SK-N-SH (cell line): ENCODE data around the gene AHRR. TPM values are rescaled to one million over a fixed set of nuclear protein-coding genes. Genes with fewer than 3 reads are reported as not detected.

Experiments
- CTCF ChIA-PET: fragments of 300-600, 350-600 bp; formaldehyde crosslinking; extraction: SDS; loops from one replicate; lab custom pipeline; 2021; lab: Yijun Ruan, JAX
- POLR2A ChIA-PET: fragments of 350-600 bp; sonication (Branson Sonifier 250); formaldehyde crosslinking; extraction: SDS; loops from one replicate; lab custom pipeline; 2020; ENCODE audit warnings: antibody characterized with exemption, inconsistent platforms; lab: Yijun Ruan, JAX
- DNase-seq: peaks from one replicate; pipeline ENCODE4 v3.0.0; 2012
- H2AFZ ChIP-seq: fragments of 200-600 bp; sonication (generic); 2 replicates; pipeline ENCODE4 v1.8.1; 2016; ENCODE audit warnings: antibody characterized with exemption, mild to moderate bottlenecking, low read depth
- H3F3A ChIP-seq: fragments of 200-600 bp; sonication (generic); replicated peaks from 2 replicates; pipeline ENCODE3; 2016; ENCODE audit warnings: antibody characterized with exemption, mild to moderate bottlenecking; ENCODE audit not compliant: insufficient read depth
- H3K27ac ChIP-seq, 2 experiments: fragments of 200-500 bp in 1 of 2; fragments of 200-600 bp in 1 of 2; sonication (Bioruptor generic) in 1 of 2; sonication (generic), shearing (Covaris generic) in 1 of 2; 2 replicates each; pipeline versions ENCODE4 v1.5.1 to v1.6.1; 2014 to 2016; ENCODE audit warnings: low read depth in 2 of 2, inconsistent platforms in 1 of 2, low read length in 1 of 2, mild to moderate bottlenecking in 1 of 2, mixed read lengths in 1 of 2
- H3K27me3 ChIP-seq: fragments of 200-600 bp; sonication (generic), shearing (Covaris generic); 2 replicates; pipeline ENCODE4 v1.6.1; 2016; ENCODE audit warnings: mixed run types; ENCODE audit not compliant: insufficient read depth
- H3K36me3 ChIP-seq, 2 experiments: fragments of 200-500 bp in 1 of 2; fragments of 200-600 bp in 1 of 2; sonication (Bioruptor generic) in 1 of 2; sonication (generic) in 1 of 2; replicated peaks in 1 of 2; 2 replicates each; pipeline versions ENCODE3 to v1.5.1; 2014 to 2016; ENCODE audit warnings: low read length in 1 of 2, mild to moderate bottlenecking in 1 of 2; ENCODE audit not compliant: insufficient read depth in 2 of 2, control insufficient read depth in 1 of 2
- H3K4me1 ChIP-seq, 2 experiments: fragments of 200-500 bp in 1 of 2; fragments of 200-600 bp in 1 of 2; sonication (Bioruptor generic) in 1 of 2; sonication (generic), shearing (Covaris generic) in 1 of 2; 2 replicates each; pipeline versions ENCODE4 v1.5.1 to v1.6.1; 2014 to 2016; ENCODE audit warnings: low read depth in 1 of 2, low read length in 1 of 2, mixed run types in 1 of 2; ENCODE audit not compliant: insufficient read depth in 2 of 2, control insufficient read depth in 1 of 2
- H3K4me2 ChIP-seq: fragments of 200-600 bp; sonication (generic), shearing (Covaris generic); 2 replicates; pipeline ENCODE4 v1.6.1; 2017; ENCODE audit warnings: mixed run types
- H3K4me3 ChIP-seq, 2 experiments: fragments of 200-500 bp in 1 of 2; fragments of 200-600 bp in 1 of 2; sonication (Bioruptor generic) in 1 of 2; sonication (generic), shearing (Covaris generic) in 1 of 2; 2 replicates each; pipeline versions ENCODE4 v1.5.1 to v1.8.1; 2014 to 2016; ENCODE audit warnings: low read depth in 2 of 2, inconsistent platforms in 1 of 2, low read length in 1 of 2, mild to moderate bottlenecking in 1 of 2, mixed read lengths in 1 of 2, moderate library complexity in 1 of 2
- H3K79me2 ChIP-seq: fragments of 200-600 bp; sonication (generic); 2 replicates; pipeline ENCODE4 v1.8.1; 2017; ENCODE audit warnings: mild to moderate bottlenecking; ENCODE audit not compliant: insufficient read depth
- H3K9ac ChIP-seq: fragments of 200-600 bp; sonication (generic); 2 replicates; pipeline ENCODE4 v1.6.1; 2017; ENCODE audit warnings: mixed run types
- H3K9me2 ChIP-seq: fragments of 200-600 bp; sonication (generic); 2 replicates; pipeline ENCODE4 v1.6.1; 2017; ENCODE audit warnings: mixed run types
- H3K9me3 ChIP-seq: fragments of 200-600 bp; sonication (generic); 2 replicates; pipeline ENCODE4 v1.6.1; 2017; ENCODE audit warnings: mixed run types, mild to moderate bottlenecking, moderate library complexity
- H4K20me1 ChIP-seq: fragments of 200-600 bp; sonication (generic); 2 replicates; pipeline ENCODE4 v1.6.1; 2017; ENCODE audit warnings: mild to moderate bottlenecking, mixed run types; ENCODE audit not compliant: insufficient read depth
- CHD2 ChIP-seq: fragments of 150-350 bp; IDR thresholded peaks from 2 replicates; pipeline ENCODE4 v1.6.1; 2018; ENCODE audit warnings: low read length; ENCODE audit not compliant: partially characterized antibody
- ELF1 ChIP-seq: IDR thresholded peaks from 2 replicates; pipeline ENCODE4 v1.4.0; 2012
- EZH2phosphoT487 ChIP-seq: fragments of 200-600 bp; sonication (generic); IDR thresholded peaks from 2 replicates; pipeline ENCODE4 v1.6.1; 2017; ENCODE audit warnings: low read depth, mixed run types, mild to moderate bottlenecking, antibody characterized with exemption, moderate library complexity, borderline replicate concordance
- FOXM1 ChIP-seq: IDR thresholded peaks from 2 replicates; pipeline ENCODE4 v1.4.0; 2012; ENCODE audit warnings: low read depth, mild to moderate bottlenecking
- GABPA ChIP-seq: IDR thresholded peaks from 2 replicates; pipeline ENCODE4 v1.4.0; 2012; ENCODE audit warnings: low read depth, mild to moderate bottlenecking
- JUND ChIP-seq: IDR thresholded peaks from 2 replicates; pipeline ENCODE4 v1.4.0; 2012
- MXI1 ChIP-seq: IDR thresholded peaks from 2 replicates; pipeline ENCODE4 v1.6.1; 2012; ENCODE audit warnings: mild to moderate bottlenecking, low read depth, low read length, improper control_type of control experiment
- RFX5 ChIP-seq: IDR thresholded peaks from 2 replicates; pipeline ENCODE4 v1.6.1; 2012; ENCODE audit warnings: mild to moderate bottlenecking, improper control_type of control experiment, low read length
- SMC3 ChIP-seq: IDR thresholded peaks from 2 replicates; pipeline ENCODE4 v1.6.1; 2012; ENCODE audit warnings: low read depth, low read length, improper control_type of control experiment
- WGBS: methylation state at CpG from one replicate; pipeline ENCODE4 v1.1.6; 2017; ENCODE audit warnings: low lambda C conversion rate; 5-methylcytosine and 5-hydroxymethylcytosine counted together
- polyA plus RNA-seq, 3 experiments: library from polyadenylated mRNA; depleted of rRNA; stranded (reverse); fragments of >200 nt; gene quantifications; 2 replicates each; pipeline ENCODE4 v1.2.3, GENCODE V29; 2012
- TF ChIP-seq, protein P1 (sequence below): IDR thresholded peaks from 2 replicates; pipeline ENCODE4 v1.4.0; 2012; ENCODE audit warnings: low read depth, borderline replicate concordance
- TF ChIP-seq, protein P2 (sequence below): IDR thresholded peaks from 2 replicates; pipeline ENCODE4 v1.6.1; 2012; ENCODE audit warnings: mild to moderate bottlenecking, low read depth, low read length, moderate library complexity
- TF ChIP-seq, protein P3 (sequence below): IDR thresholded peaks from 2 replicates; pipeline ENCODE4; 2012

Gene AHRR
- polyA plus RNA-seq, 1 of the 3 experiments (the other 2 are of a cell fraction), result 0.71 TPM

DNA sequence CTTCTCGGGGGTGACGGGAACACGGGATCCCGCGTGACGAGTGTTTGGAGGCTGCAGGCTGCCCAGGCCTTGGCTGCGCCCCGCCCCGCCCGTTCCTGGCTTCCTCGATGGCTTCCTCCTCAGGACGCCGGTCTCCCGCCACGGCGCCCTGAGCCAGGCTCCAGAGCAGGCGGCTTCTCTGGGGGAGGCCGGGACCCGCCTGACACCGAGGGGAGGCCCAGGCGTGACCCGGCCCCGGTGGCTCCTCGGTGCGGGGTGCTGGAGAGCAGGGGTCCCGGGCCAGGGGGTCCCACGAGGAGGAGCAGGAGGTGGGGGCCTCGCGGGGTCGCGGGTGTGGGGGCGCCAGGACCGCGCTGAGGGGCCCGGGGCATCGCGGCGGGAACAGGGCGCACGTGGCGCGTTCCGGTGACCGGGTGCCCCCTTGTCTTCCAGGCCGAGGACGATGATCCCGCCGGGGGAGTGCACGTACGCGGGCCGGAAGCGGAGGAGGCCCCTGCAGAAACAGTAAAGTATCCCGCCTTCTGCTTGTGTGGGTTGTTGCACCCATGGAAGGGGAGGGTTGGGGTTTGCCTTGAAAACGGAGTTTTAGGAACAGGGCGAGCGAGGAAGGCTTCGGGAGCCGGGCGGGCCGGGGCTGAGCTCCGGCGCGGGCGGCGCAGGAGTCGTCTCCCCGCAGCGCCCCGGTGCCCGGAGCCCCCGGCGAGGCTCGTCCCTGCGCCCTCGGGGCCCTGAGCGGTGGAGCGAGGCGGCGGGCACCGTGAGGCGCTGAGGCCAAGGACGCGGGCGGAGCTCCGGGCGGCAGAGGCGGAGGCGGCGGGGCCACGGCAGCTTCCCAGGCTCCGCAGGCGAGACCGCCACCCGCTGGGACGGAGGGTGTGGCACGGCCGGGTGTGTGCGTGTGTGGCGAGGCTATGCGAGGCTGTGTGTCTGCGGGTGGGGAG is 22.2 kb downstream of the AHRR start (continued):
- no peak for TF ChIP-seq SMC3

DNA sequence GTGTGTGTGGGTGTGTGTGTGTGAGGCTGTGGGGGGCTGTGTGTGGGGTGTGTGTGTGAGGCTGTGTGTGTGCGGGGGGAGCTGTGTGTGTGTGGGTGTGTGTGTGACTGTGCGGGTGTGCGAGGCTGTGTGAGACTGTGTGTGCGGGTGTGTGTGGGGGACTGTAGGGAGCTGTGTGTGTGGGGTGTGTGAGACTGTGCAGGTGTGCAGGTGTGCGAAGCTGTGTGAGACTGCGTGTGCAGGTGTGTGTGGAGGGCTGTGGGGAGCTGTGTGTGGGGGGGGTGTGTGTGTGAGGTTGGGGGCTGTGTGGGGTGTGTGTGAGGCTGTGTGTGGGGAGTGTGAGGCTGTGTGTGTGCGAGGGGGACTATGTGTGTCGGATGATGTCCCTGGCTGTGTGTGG is 23.2 kb downstream of the AHRR start:
- no peaks in the 10 kb centered on the region for H3F3A ChIP-seq
- TF ChIP-seq, protein P1, sequence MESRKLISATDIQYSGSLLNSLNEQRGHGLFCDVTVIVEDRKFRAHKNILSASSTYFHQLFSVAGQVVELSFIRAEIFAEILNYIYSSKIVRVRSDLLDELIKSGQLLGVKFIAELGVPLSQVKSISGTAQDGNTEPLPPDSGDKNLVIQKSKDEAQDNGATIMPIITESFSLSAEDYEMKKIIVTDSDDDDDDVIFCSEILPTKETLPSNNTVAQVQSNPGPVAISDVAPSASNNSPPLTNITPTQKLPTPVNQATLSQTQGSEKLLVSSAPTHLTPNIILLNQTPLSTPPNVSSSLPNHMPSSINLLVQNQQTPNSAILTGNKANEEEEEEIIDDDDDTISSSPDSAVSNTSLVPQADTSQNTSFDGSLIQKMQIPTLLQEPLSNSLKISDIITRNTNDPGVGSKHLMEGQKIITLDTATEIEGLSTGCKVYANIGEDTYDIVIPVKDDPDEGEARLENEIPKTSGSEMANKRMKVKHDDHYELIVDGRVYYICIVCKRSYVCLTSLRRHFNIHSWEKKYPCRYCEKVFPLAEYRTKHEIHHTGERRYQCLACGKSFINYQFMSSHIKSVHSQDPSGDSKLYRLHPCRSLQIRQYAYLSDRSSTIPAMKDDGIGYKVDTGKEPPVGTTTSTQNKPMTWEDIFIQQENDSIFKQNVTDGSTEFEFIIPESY, result no peak
- no peak for TF ChIP-seq EZH2phosphoT487
- no peak for TF ChIP-seq JUND
- no peak for TF ChIP-seq GABPA
- TF ChIP-seq, protein P2, sequence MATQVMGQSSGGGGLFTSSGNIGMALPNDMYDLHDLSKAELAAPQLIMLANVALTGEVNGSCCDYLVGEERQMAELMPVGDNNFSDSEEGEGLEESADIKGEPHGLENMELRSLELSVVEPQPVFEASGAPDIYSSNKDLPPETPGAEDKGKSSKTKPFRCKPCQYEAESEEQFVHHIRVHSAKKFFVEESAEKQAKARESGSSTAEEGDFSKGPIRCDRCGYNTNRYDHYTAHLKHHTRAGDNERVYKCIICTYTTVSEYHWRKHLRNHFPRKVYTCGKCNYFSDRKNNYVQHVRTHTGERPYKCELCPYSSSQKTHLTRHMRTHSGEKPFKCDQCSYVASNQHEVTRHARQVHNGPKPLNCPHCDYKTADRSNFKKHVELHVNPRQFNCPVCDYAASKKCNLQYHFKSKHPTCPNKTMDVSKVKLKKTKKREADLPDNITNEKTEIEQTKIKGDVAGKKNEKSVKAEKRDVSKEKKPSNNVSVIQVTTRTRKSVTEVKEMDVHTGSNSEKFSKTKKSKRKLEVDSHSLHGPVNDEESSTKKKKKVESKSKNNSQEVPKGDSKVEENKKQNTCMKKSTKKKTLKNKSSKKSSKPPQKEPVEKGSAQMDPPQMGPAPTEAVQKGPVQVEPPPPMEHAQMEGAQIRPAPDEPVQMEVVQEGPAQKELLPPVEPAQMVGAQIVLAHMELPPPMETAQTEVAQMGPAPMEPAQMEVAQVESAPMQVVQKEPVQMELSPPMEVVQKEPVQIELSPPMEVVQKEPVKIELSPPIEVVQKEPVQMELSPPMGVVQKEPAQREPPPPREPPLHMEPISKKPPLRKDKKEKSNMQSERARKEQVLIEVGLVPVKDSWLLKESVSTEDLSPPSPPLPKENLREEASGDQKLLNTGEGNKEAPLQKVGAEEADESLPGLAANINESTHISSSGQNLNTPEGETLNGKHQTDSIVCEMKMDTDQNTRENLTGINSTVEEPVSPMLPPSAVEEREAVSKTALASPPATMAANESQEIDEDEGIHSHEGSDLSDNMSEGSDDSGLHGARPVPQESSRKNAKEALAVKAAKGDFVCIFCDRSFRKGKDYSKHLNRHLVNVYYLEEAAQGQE, result no peak
- TF ChIP-seq, protein P3, sequence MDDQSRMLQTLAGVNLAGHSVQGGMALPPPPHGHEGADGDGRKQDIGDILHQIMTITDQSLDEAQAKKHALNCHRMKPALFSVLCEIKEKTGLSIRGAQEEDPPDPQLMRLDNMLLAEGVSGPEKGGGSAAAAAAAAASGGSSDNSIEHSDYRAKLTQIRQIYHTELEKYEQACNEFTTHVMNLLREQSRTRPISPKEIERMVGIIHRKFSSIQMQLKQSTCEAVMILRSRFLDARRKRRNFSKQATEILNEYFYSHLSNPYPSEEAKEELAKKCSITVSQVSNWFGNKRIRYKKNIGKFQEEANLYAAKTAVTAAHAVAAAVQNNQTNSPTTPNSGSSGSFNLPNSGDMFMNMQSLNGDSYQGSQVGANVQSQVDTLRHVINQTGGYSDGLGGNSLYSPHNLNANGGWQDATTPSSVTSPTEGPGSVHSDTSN, result no peak
- TF ChIP-seq RFX5, result no peak
- no peak for TF ChIP-seq ELF1
- TF ChIP-seq MXI1, result no peak
- TF ChIP-seq FOXM1, result no peak
- no peak for TF ChIP-seq CHD2
- no peak overlapping the region for H3K27ac ChIP-seq
- no peak overlapping the region for H2AFZ ChIP-seq
- H3K4me3 ChIP-seq, result no peak overlapping the region
- POLR2A ChIA-PET, result no interaction called here
- no peaks in the 10 kb centered on the region for H3K79me2 ChIP-seq
- H4K20me1 ChIP-seq, result no peaks in the 10 kb centered on the region
- WGBS, result 95% methylated on average over 8 of the region's 8 CpGs
- no peak overlapping the region for H3K4me2 ChIP-seq
- no peaks in the 10 kb centered on the region; a peak in 1 of 4 replicates for H3K4me1 ChIP-seq
- no peak for DNase-seq
- H3K27me3 ChIP-seq, result no peaks in the 10 kb centered on the region
- no peaks in the 10 kb centered on the region for H3K36me3 ChIP-seq
- CTCF ChIA-PET, result interaction anchor here (1.3 kb wide), 1 partner anchor 156 kb away, joined by 3 read pairs; no protein-coding TSS in a partner anchor
- H3K9me3 ChIP-seq, result no peaks in the 10 kb centered on the region
- no peaks in the 10 kb centered on the region for H3K9me2 ChIP-seq
- H3K9ac ChIP-seq, result no peak overlapping the region
